ENCODE data around the gene TMEM244. TPM values are rescaled to one million over a fixed set of nuclear protein-coding genes. Genes with fewer than 3 reads are reported as not detected.
"Not testable (repeated sequence)": the region's sequence is repeated elsewhere in the genome, so short reads cannot be mapped to it uniquely, and the experiment has no call there.

The TMEM244 gene
- total RNA-seq, 4 donors from 2014 or later: not detected

GRCh38 chr6:129884211-129884610 lies 23.1 kb upstream of the TMEM244 start:
- no peaks in the 10 kb centered on the region for H3K9me3 ChIP-seq
- no peak for TF ChIP-seq CTCF (IDR thresholded peaks at IDR 0.05)
- no peak overlapping the region for H3K4me3 ChIP-seq
- no peak overlapping the region for H3K27ac ChIP-seq
- DNase-seq: no peak
- H3K27me3 ChIP-seq: no peaks in the 10 kb centered on the region
- H3K4me1 ChIP-seq: no peaks in the 10 kb centered on the region
- H3K36me3 ChIP-seq: no peaks in the 10 kb centered on the region
- intact Hi-C loops (cut with DNase I; ENCODE audit: low total_unique reads): no loop called here

GRCh38 chr6:129882510-129883023 lies 21.5 kb upstream of the TMEM244 start:
- DNase-seq: no peak
- intact Hi-C loops (cut with DNase I; ENCODE audit: low total_unique reads): no loop called here
- H3K4me1 ChIP-seq: no peaks in the 10 kb centered on the region
- no peaks in the 10 kb centered on the region for H3K9me3 ChIP-seq
- no peak overlapping the region for H3K27ac ChIP-seq
- no peak for TF ChIP-seq CTCF (IDR thresholded peaks at IDR 0.05)
- no peak for TF ChIP-seq POLR2A (IDR thresholded peaks at IDR 0.05)
- H3K4me3 ChIP-seq: no peak overlapping the region
- no peaks in the 10 kb centered on the region for H3K36me3 ChIP-seq
- no peaks in the 10 kb centered on the region for H3K27me3 ChIP-seq

GRCh38 chr6:129877894-129878293 lies 16.8 kb upstream of the TMEM244 start:
- DNase-seq; intact Hi-C loops (cut with DNase I; ENCODE audit: low total_unique reads); H3K4me3 ChIP-seq: not testable (repeated sequence)

GRCh38 chr6:129875610-129876520 lies 14.8 kb upstream of the TMEM244 start:
- DNase-seq: no peak
- TF ChIP-seq CTCF (IDR thresholded peaks at IDR 0.05) (no peak), POLR2A (IDR thresholded peaks at IDR 0.05) (no peak)

More at GRCh38 chr6:129877894-129878293, 16.8 kb upstream of the TMEM244 start:
- not testable (repeated sequence) for H3K4me1 ChIP-seq, H3K27me3 ChIP-seq, H3K27ac ChIP-seq, H3K9me3 ChIP-seq, H3K36me3 ChIP-seq

GRCh38 chr6:129874837-129875236 lies 13.7 kb upstream of the TMEM244 start:
- intact Hi-C loops (cut with DNase I; ENCODE audit: low total_unique reads): no loop called here
- no peak for TF ChIP-seq POLR2A (IDR thresholded peaks at IDR 0.05)
- no peak for TF ChIP-seq CTCF (IDR thresholded peaks at IDR 0.05)
- H3K4me1 ChIP-seq: no peaks in the 10 kb centered on the region
- no peak overlapping the region for H3K27ac ChIP-seq
- H3K36me3 ChIP-seq: no peaks in the 10 kb centered on the region
- no peaks in the 10 kb centered on the region for H3K27me3 ChIP-seq
- no peak for DNase-seq
- no peaks in the 10 kb centered on the region for H3K9me3 ChIP-seq
- H3K4me3 ChIP-seq: no peak overlapping the region

More at GRCh38 chr6:129875610-129876520, 14.8 kb upstream of the TMEM244 start:
- Histone ChIP-seq H3K27ac (no peak overlapping the region), H3K36me3 (no peaks in the 10 kb centered on the region), H3K27me3 (no peaks in the 10 kb centered on the region), H3K9me3 (no peaks in the 10 kb centered on the region), H3K4me1 (no peaks in the 10 kb centered on the region), H3K4me3 (no peak overlapping the region)
- intact Hi-C loops (cut with DNase I; ENCODE audit: low total_unique reads): no loop called here
